HCT116 (cell line): ENCODE data around the gene BDH2. TPM values are rescaled to one million over a fixed set of nuclear protein-coding genes. Genes with fewer than 3 reads are reported as not detected.

Experiments used
- ATAC-seq: fragments of 200-7000 bp; cut with Tn5 transposase; 2 replicates; pipeline ENCODE4 v1.9.1; 2020; ENCODE audit warnings: mild to moderate bottlenecking, moderate library complexity
- BruUV-seq: library from RNA; stranded (reverse); fragments of 400-500 nt; replicated peaks from 2 replicates; lab custom pipeline; 2021; lab: Mats Ljungman, UMichigan
- CTCF ChIA-PET: fragments of 300-600 bp; sonication (Branson Sonifier 250); formaldehyde crosslinking; loops from one replicate; lab custom pipeline; 2021; ENCODE audit warnings: antibody characterized with exemption; lab: Charles Lee
- POLR2A ChIA-PET: fragments of 300-600, 350-600 bp; sonication (Branson Sonifier 250); formaldehyde crosslinking; loops from one replicate; lab custom pipeline; 2021; ENCODE audit warnings: antibody characterized with exemption; lab: Charles Lee
- RAD21 ChIA-PET, 2 experiments: fragments of 300-600 bp; sonication (Branson Sonifier 250); formaldehyde crosslinking; loops; one replicate each; lab custom pipeline; 2023; ENCODE audit warnings: low total read pairs in 2 of 2; ENCODE audit not compliant: uncharacterized antibody in 2 of 2, unreplicated experiment in 2 of 2, low non-redundant PET in 1 of 2; lab: Charles Lee
- DNase-seq: peaks from one replicate; pipeline ENCODE4 v3.0.0-alpha.2; 2010; ENCODE audit warnings: low read depth, low spot score
- H2AFZ ChIP-seq: fragments of 200-600 bp; shearing (Covaris generic), sonication (generic); 2 replicates; pipeline ENCODE4 v1.6.1; 2017; ENCODE audit warnings: low read depth, mixed run types, mixed read lengths, antibody characterized with exemption, low read length; ENCODE audit not compliant: poor library complexity, severe bottlenecking
- H3K27ac ChIP-seq: 2 replicates; pipeline ENCODE4 v1.5.1; 2012; ENCODE audit warnings: low read depth, low read length
- H3K27me3 ChIP-seq: fragments of 200-600 bp; sonication (generic); 2 replicates; pipeline ENCODE4 v1.6.1; 2016; ENCODE audit warnings: mixed run types, low read length, mixed read lengths; ENCODE audit not compliant: insufficient read depth
- H3K36me3 ChIP-seq, 2 experiments: fragments of 200-500 bp in 1 of 2; fragments of 200-600 bp in 1 of 2; sonication (Bioruptor generic) in 1 of 2; sonication (generic) in 1 of 2; 2 replicates each; pipeline versions ENCODE4 v1.5.1 to v1.6.1; 2014 to 2016; ENCODE audit warnings: low read length in 2 of 2, inconsistent platforms in 1 of 2, mixed read lengths in 1 of 2, mixed run types in 1 of 2; ENCODE audit not compliant: insufficient read depth in 2 of 2, control insufficient read depth in 1 of 2
- H3K4me1 ChIP-seq, 2 experiments: fragments of 200-600 bp in 1 of 2; sonication (generic) in 1 of 2; 2 replicates each; pipeline versions ENCODE4 v1.5.1 to v1.6.1; 2012 to 2017; ENCODE audit warnings: low read length in 2 of 2, inconsistent platforms in 1 of 2, mild to moderate bottlenecking in 1 of 2, mixed read lengths in 1 of 2, mixed run types in 1 of 2, moderate library complexity in 1 of 2; ENCODE audit not compliant: insufficient read depth in 2 of 2, control insufficient read depth in 1 of 2
- H3K4me2 ChIP-seq: fragments of 200-600 bp; sonication (generic); 2 replicates; pipeline ENCODE4 v1.6.1; 2017; ENCODE audit warnings: mixed run types, low read length, mixed read lengths
- H3K4me3 ChIP-seq, 2 experiments: fragments of 200-600 bp in 1 of 2; sonication (generic) in 1 of 2; replicated peaks in 1 of 2; 2 replicates each; pipeline ENCODE4 v1.5.1; 2011 to 2016; ENCODE audit warnings: low read length in 2 of 2, control low read depth in 1 of 2, low read depth in 1 of 2, mild to moderate bottlenecking in 1 of 2, mixed read lengths in 1 of 2, mixed run types in 1 of 2
- H3K79me2 ChIP-seq: fragments of 200-600 bp; sonication (generic); 2 replicates; pipeline ENCODE4 v1.6.1; 2017; ENCODE audit warnings: mild to moderate bottlenecking, mixed run types, low read length, moderate library complexity, mixed read lengths; ENCODE audit not compliant: insufficient read depth
- H3K9ac ChIP-seq: fragments of 200-600 bp; sonication (generic); 2 replicates; pipeline ENCODE4 v1.6.1; 2016; ENCODE audit warnings: low read length, mixed read lengths
- H3K9me2 ChIP-seq: fragments of 200-600 bp; sonication (generic), shearing (Covaris generic); 2 replicates; pipeline ENCODE4 v1.6.1; 2017; ENCODE audit warnings: mixed run types, mild to moderate bottlenecking, moderate library complexity; ENCODE audit not compliant: insufficient read depth
- H3K9me3 ChIP-seq, 2 experiments: fragments of 200-500 bp in 1 of 2; fragments of 200-600 bp in 1 of 2; sonication (Bioruptor generic) in 1 of 2; sonication (generic) in 1 of 2; 2 replicates each; pipeline ENCODE4 v1.6.1; 2014 to 2017; ENCODE audit warnings: low read length in 2 of 2, mixed read lengths in 2 of 2, inconsistent platforms in 1 of 2, low read depth in 1 of 2, mild to moderate bottlenecking in 1 of 2, mixed run types in 1 of 2, moderate library complexity in 1 of 2; ENCODE audit not compliant: control insufficient read depth in 1 of 2, insufficient read depth in 1 of 2
- H4K20me1 ChIP-seq: fragments of 200-600 bp; sonication (generic), shearing (Covaris generic); 2 replicates; pipeline ENCODE4 v1.6.1; 2017; ENCODE audit warnings: mixed run types, mild to moderate bottlenecking, moderate library complexity; ENCODE audit not compliant: insufficient read depth
- CBX3 ChIP-seq: IDR thresholded peaks from 2 replicates; pipeline ENCODE4 v1.6.1; 2012; ENCODE audit warnings: low read depth
- CTCF ChIP-seq, 3 experiments: fragments of 200-600 bp in 1 of 3; sonication (generic) in 1 of 3; IDR thresholded peaks in 2 of 3; conservative IDR thresholded peaks in 1 of 3; 2 replicates each; pipeline ENCODE4 v1.5.1; 2012 to 2017; ENCODE audit warnings: low read depth in 2 of 3, low read length in 2 of 3, antibody characterized with exemption in 1 of 3, borderline replicate concordance in 1 of 3, control low read depth in 1 of 3, mild to moderate bottlenecking in 1 of 3, mixed read lengths in 1 of 3, mixed run types in 1 of 3, moderate library complexity in 1 of 3; ENCODE audit not compliant: insufficient read depth in 1 of 3
- ELF1 ChIP-seq: IDR thresholded peaks from 2 replicates; pipeline ENCODE4 v1.6.1; 2012; ENCODE audit warnings: low read depth, borderline replicate concordance
- JUND ChIP-seq: IDR thresholded peaks from 2 replicates; pipeline ENCODE4 v1.6.1; 2012
- MAX ChIP-seq: IDR thresholded peaks from 2 replicates; pipeline ENCODE4 v1.6.1; 2012
- RAD21 ChIP-seq: IDR thresholded peaks from 2 replicates; pipeline ENCODE4 v1.6.1; 2012; ENCODE audit warnings: low read depth, mild to moderate bottlenecking
- SIN3A ChIP-seq: IDR thresholded peaks from 2 replicates; pipeline ENCODE4 v1.6.1; 2012; ENCODE audit warnings: low read depth
- SP1 ChIP-seq: IDR thresholded peaks from 2 replicates; pipeline ENCODE4 v1.6.1; 2012; ENCODE audit warnings: low read depth
- TCF7L2 ChIP-seq: IDR thresholded peaks from 2 replicates; pipeline ENCODE4 v1.7.0; 2011; ENCODE audit warnings: borderline replicate concordance, inconsistent platforms; ENCODE audit not compliant: insufficient read depth, insufficient read length; ENCODE audit errors: extremely low read depth
- YY1 ChIP-seq: IDR thresholded peaks from 2 replicates; pipeline ENCODE4 v1.6.1; 2011; ENCODE audit warnings: low read length, low read depth, moderate library complexity, mild to moderate bottlenecking; ENCODE audit not compliant: insufficient replicate concordance; ENCODE audit errors: extremely low read depth
- intact Hi-C: fragments of 100-400 bp; cut with micrococcal nuclease; formaldehyde crosslinking; loops from 2 replicates; pipeline ENCODE4 v1.10.0; 2022
- total RNA-seq: library from RNA; stranded (reverse); gene quantifications from one replicate; pipeline ENCODE4 v1.2.1, GENCODE V29; 2021; ENCODE audit not compliant: unreplicated experiment

Gene BDH2
- total RNA-seq, 1 experiment from 2014 or later: 5.0 TPM

- peak overlapping the region; percentile 65 to 68 for H3K4me3 ChIP-seq
- no peaks in the 10 kb centered on the region for H3K9me2 ChIP-seq
- DNase-seq: no peak
- POLR2A ChIA-PET: interaction anchor here (1.3 kb wide), 1 partner anchor 10 kb away, joined by 4 read pairs; no protein-coding TSS in a partner anchor
- ATAC-seq: no peak
- H3K4me2 ChIP-seq: peak overlapping the region; percentile 88
- peaks cover 0 to 4% of the 10 kb centered on the region in 2 experiments; a peak in 1 of 4 replicates for H3K36me3 ChIP-seq
- H2AFZ ChIP-seq: no peak overlapping the region
- H3K4me1 ChIP-seq: peaks cover 8 to 25% of the 10 kb centered on the region in 2 experiments; a peak in 3 of 4 replicates
- intact Hi-C loops: no loop called here
- no peaks in the 10 kb centered on the region for H3K27me3 ChIP-seq
- RAD21 ChIA-PET: no interaction called here
- H3K9me3 ChIP-seq: no peaks in the 10 kb centered on the region
- H4K20me1 ChIP-seq: no peaks in the 10 kb centered on the region
- CTCF ChIA-PET: interaction anchor here (0.8 kb wide), 1 partner anchor 10 kb away, joined by 3 read pairs; no protein-coding TSS in a partner anchor
- H3K27ac ChIP-seq: peak overlapping the region; percentile 85; the same call in 1 of the 2 replicates
- peaks cover 46% of the 10 kb centered on the region for H3K79me2 ChIP-seq
- H3K9ac ChIP-seq: peak overlapping the region; percentile 88
- TF ChIP-seq CTCF (IDR thresholded peaks at IDR 0.05 in 2 of 3, conservative IDR thresholded peaks at IDR 0.05 in 1 of 3; ENCODE audit: borderline replicate concordance in 1 of 3, insufficient read depth in 1 of 3, low read depth in 2 of 3, low read length in 2 of 3) (no peak), JUND (no peak), MAX (no peak), ELF1 (no peak), TCF7L2 (no peak), SIN3A (no peak), YY1 (no peak), RAD21 (no peak), SP1 (no peak), CBX3 (no peak)
- BruUV-seq: no TSS peak
Observed at GRCh38 chr4:103074744-103075434, 24.7 kb downstream of the BDH2 start.
